GM21423 (cell line): ENCODE results near the gene CREG1.

Source experiments
- ATAC-seq: cut with Tn5 transposase; IDR thresholded peaks from one replicate; pipeline ENCODE4 v1.9.1; 2021; ENCODE audit warnings: mild to moderate bottlenecking, moderate library complexity; ENCODE audit not compliant: unreplicated experiment

Gene CREG1

GRCh38 chr1:167532964-167533824 lies 20.4 kb downstream of the CREG1 start:
- no peak for ATAC-seq

- no peak for ATAC-seq
These were observed 21.2 kb downstream of the CREG1 start for GRCh38 chr1:167532375-167532774.

GRCh38 chr1:167529829-167530474 lies 23.6 kb downstream of the CREG1 start:
- ATAC-seq: no peak

GRCh38 chr1:167528057-167528728 lies 25.4 kb downstream of the CREG1 start:
- no peak for ATAC-seq

GRCh38 chr1:167526667-167527383 lies 26.7 kb downstream of the CREG1 start:
- ATAC-seq: no peak

GRCh38 chr1:167524651-167525050 lies 28.9 kb downstream of the CREG1 start:
- no peak for ATAC-seq

- no peak for ATAC-seq
These were observed 31.3 kb downstream of the CREG1 start for GRCh38 chr1:167522246-167522645.

GRCh38 chr1:167520711-167521206 lies 32.8 kb downstream of the CREG1 start:
- no peak for ATAC-seq

GRCh38 chr1:167518331-167518700 lies 35.2 kb downstream of the CREG1 start, which contains the start of gene CD247:
TSS of gene CD247 (minus strand) at chr1:167518529. CDS start at chr1:167518465, 64 bp downstream.
- peak; percentile 51 for ATAC-seq

GRCh38 chr1:167517535-167518330 lies 35.8 kb downstream of the CREG1 start:
- no peak for ATAC-seq

- ATAC-seq: no peak
These were observed 36.9 kb downstream of the CREG1 start for GRCh38 chr1:167516404-167517388.

GRCh38 chr1:167515893-167516321 lies 37.7 kb downstream of the CREG1 start:
- ATAC-seq: no peak

- ATAC-seq: no peak
These were observed 38.1 kb downstream of the CREG1 start for GRCh38 chr1:167515461-167515860.

- ATAC-seq: no peak
These were observed 39.3 kb downstream of the CREG1 start for GRCh38 chr1:167514288-167514687.

- ATAC-seq: no peak
These were observed 41.4 kb downstream of the CREG1 start for GRCh38 chr1:167512046-167512654.

GRCh38 chr1:167511374-167511986 lies 42.1 kb downstream of the CREG1 start:
- ATAC-seq: no peak

- ATAC-seq: no peak
These were observed 42.7 kb downstream of the CREG1 start for GRCh38 chr1:167510881-167511280.

GRCh38 chr1:167510244-167510643 lies 43.3 kb downstream of the CREG1 start:
- ATAC-seq: no peak
